Caco-2 (cell line): ENCODE results near the gene ANO6. TPM values are rescaled to one million over a fixed set of nuclear protein-coding genes. Genes with fewer than 3 reads are reported as not detected.

Experiments used
- BruUV-seq: library from RNA; stranded (reverse); fragments of 400-500 nt; replicated peaks from 2 replicates; lab custom pipeline; 2021; lab: Mats Ljungman, UMichigan
- CTCF ChIA-PET: fragments of 300-600 bp; sonication (Branson Sonifier 250); formaldehyde crosslinking; loops from one replicate; lab custom pipeline; 2022; ENCODE audit warnings: antibody characterized with exemption; lab: Charles Lee
- POLR2A ChIA-PET: fragments of 300-600 bp; sonication (Branson Sonifier 250); formaldehyde crosslinking; loops from one replicate; lab custom pipeline; 2022; ENCODE audit warnings: antibody characterized with exemption; lab: Charles Lee
- DNase-seq, 2 experiments: peaks; one replicate each; pipeline versions ENCODE4 v3.0.0 to v3.0.0-alpha.2; 2020 to 2022
- H3K27me3 ChIP-seq: replicated peaks from 2 replicates; pipeline ENCODE4 v1.6.0; 2011; ENCODE audit warnings: low read length; ENCODE audit not compliant: control insufficient read depth, insufficient read depth
- H3K36me3 ChIP-seq: 2 replicates; pipeline ENCODE4 v1.5.1; 2011; ENCODE audit warnings: low read length; ENCODE audit not compliant: control insufficient read depth, insufficient read depth
- H3K4me1 ChIP-seq: fragments of 250-450 bp; sonication (Bioruptor Pico); 2 replicates; pipeline ENCODE4 v1.5.1; 2020; ENCODE audit warnings: mild to moderate bottlenecking
- H3K4me3 ChIP-seq: 2 replicates; pipeline ENCODE4 v1.5.1; 2011; ENCODE audit warnings: low read depth, mild to moderate bottlenecking, control low read depth, low read length
- H3K9me3 ChIP-seq: fragments of 250-450 bp; sonication (Bioruptor Pico); 2 replicates; pipeline ENCODE4 v1.5.1; 2020; ENCODE audit warnings: mild to moderate bottlenecking, moderate library complexity
- H3K27ac Mint-ChIP-seq: one replicate; pipeline ENCODE4 v1.8.0; 2022; ENCODE audit warnings: mixed read lengths; ENCODE audit not compliant: unreplicated experiment
- H3K27me3 Mint-ChIP-seq: one replicate; pipeline ENCODE4 v1.8.0; 2022; ENCODE audit warnings: mixed read lengths; ENCODE audit not compliant: insufficient read depth, unreplicated experiment
- H3K36me3 Mint-ChIP-seq: one replicate; pipeline ENCODE4 v1.8.0; 2022; ENCODE audit warnings: mild to moderate bottlenecking, mixed read lengths; ENCODE audit not compliant: insufficient read depth, unreplicated experiment
- H3K4me1 Mint-ChIP-seq: one replicate; pipeline ENCODE4 v1.8.0; 2022; ENCODE audit warnings: low read depth, mixed read lengths; ENCODE audit not compliant: unreplicated experiment
- H3K4me3 Mint-ChIP-seq: one replicate; pipeline ENCODE4 v1.8.0; 2022; ENCODE audit warnings: mild to moderate bottlenecking, moderate library complexity, mixed read lengths; ENCODE audit not compliant: unreplicated experiment
- H3K9me3 Mint-ChIP-seq: one replicate; pipeline ENCODE4 v1.8.0; 2022; ENCODE audit warnings: mixed read lengths; ENCODE audit not compliant: unreplicated experiment
- intact Hi-C: fragments of 100-400 bp; cut with micrococcal nuclease; formaldehyde crosslinking; loops from one replicate; pipeline ENCODE4 v1.10.0; 2022; ENCODE audit not compliant: unreplicated experiment
- total RNA-seq: library from RNA; stranded (reverse); gene quantifications from 2 replicates; pipeline ENCODE4 v1.2.3, GENCODE V29; 2022
- TF ChIP-seq, protein P1 (sequence below), 2 experiments: fragments of 200-600 bp in 1 of 2; IDR thresholded peaks; 1 replicate in 1 of 2; 2 replicates in 1 of 2; pipeline versions ENCODE4 v1.5.1 to v1.8.0; 2011 to 2022; ENCODE audit warnings: antibody characterized with exemption in 1 of 2, control low read depth in 1 of 2, inconsistent platforms in 1 of 2, low read depth in 1 of 2, low read length in 1 of 2, mild to moderate bottlenecking in 1 of 2, moderate library complexity in 1 of 2; ENCODE audit not compliant: insufficient read depth in 1 of 2, severe bottlenecking in 1 of 2, unreplicated experiment in 1 of 2

The ANO6 gene
- total RNA-seq, 1 experiment from 2014 or later: 126 TPM

GRCh38 chr12:45223868-45224267 lies 8.0 kb downstream of the ANO6 start:
- ChIA-PET POLR2A (no interaction called here), CTCF (no interaction called here)
- H3K4me3 ChIP-seq: no peak overlapping the region
- no peak for DNase-seq
- H3K27me3 ChIP-seq: no peaks in the 10 kb centered on the region
- no TSS peak for BruUV-seq
- H3K27me3 Mint-ChIP-seq: no peaks in the 10 kb centered on the region
- peaks cover 65% of the 10 kb centered on the region for H3K36me3 Mint-ChIP-seq
- no peak overlapping the region for H3K4me3 Mint-ChIP-seq
- no peak overlapping the region for H3K27ac Mint-ChIP-seq
- TF ChIP-seq, protein P1, sequence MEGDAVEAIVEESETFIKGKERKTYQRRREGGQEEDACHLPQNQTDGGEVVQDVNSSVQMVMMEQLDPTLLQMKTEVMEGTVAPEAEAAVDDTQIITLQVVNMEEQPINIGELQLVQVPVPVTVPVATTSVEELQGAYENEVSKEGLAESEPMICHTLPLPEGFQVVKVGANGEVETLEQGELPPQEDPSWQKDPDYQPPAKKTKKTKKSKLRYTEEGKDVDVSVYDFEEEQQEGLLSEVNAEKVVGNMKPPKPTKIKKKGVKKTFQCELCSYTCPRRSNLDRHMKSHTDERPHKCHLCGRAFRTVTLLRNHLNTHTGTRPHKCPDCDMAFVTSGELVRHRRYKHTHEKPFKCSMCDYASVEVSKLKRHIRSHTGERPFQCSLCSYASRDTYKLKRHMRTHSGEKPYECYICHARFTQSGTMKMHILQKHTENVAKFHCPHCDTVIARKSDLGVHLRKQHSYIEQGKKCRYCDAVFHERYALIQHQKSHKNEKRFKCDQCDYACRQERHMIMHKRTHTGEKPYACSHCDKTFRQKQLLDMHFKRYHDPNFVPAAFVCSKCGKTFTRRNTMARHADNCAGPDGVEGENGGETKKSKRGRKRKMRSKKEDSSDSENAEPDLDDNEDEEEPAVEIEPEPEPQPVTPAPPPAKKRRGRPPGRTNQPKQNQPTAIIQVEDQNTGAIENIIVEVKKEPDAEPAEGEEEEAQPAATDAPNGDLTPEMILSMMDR (IDR thresholded peaks at IDR 0.05; ENCODE audit: insufficient read depth in 1 of 2, low read depth in 1 of 2, low read length in 1 of 2, severe bottlenecking in 1 of 2, unreplicated experiment in 1 of 2): no peak
- no peaks in the 10 kb centered on the region for H3K9me3 ChIP-seq
- H3K4me1 ChIP-seq: peaks cover 36% of the 10 kb centered on the region
- intact Hi-C loops: no loop called here
- H3K9me3 Mint-ChIP-seq: no peaks in the 10 kb centered on the region
- H3K36me3 ChIP-seq: no peaks in the 10 kb centered on the region; the same call in none of the 2 replicates
- peaks cover 51% of the 10 kb centered on the region for H3K4me1 Mint-ChIP-seq

DNA sequence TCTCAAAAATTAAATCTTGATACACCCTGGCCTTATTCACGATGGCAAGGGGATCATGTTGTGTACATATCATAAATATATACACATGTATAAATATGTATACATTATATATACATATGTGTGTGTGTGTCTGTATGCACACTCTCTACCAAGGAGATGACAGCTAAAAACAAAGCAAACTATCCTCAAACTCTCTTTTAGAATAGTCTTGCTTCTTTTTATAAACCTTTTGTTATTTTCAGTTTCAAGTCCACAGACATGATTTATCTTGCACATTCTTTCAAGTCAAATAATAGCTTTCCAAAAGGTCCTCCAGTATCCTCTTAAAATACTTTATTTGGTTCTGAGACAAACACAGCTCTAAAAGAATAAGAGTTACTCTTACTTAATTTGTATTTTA lies 8.4 kb downstream of the ANO6 start:
- Histone ChIP-seq H3K9me3 (no peaks in the 10 kb centered on the region), H3K36me3 (no peaks in the 10 kb centered on the region; the same call in none of the 2 replicates), H3K4me3 (no peak overlapping the region), H3K27me3 (no peaks in the 10 kb centered on the region), H3K4me1 (peaks cover 31% of the 10 kb centered on the region)
- Mint-ChIP-seq H3K27ac (no peak overlapping the region), H3K36me3 (peaks cover 65% of the 10 kb centered on the region), H3K27me3 (no peaks in the 10 kb centered on the region), H3K9me3 (no peaks in the 10 kb centered on the region), H3K4me3 (no peak overlapping the region), H3K4me1 (peaks cover 51% of the 10 kb centered on the region)
- POLR2A ChIA-PET: no interaction called here
- intact Hi-C loops: no loop called here
- DNase-seq: no peak
- CTCF ChIA-PET: no interaction called here
- TF ChIP-seq, protein P1 (IDR thresholded peaks at IDR 0.05; ENCODE audit: insufficient read depth in 1 of 2, low read depth in 1 of 2, low read length in 1 of 2, severe bottlenecking in 1 of 2, unreplicated experiment in 1 of 2): no peak
- no TSS peak for BruUV-seq

DNA sequence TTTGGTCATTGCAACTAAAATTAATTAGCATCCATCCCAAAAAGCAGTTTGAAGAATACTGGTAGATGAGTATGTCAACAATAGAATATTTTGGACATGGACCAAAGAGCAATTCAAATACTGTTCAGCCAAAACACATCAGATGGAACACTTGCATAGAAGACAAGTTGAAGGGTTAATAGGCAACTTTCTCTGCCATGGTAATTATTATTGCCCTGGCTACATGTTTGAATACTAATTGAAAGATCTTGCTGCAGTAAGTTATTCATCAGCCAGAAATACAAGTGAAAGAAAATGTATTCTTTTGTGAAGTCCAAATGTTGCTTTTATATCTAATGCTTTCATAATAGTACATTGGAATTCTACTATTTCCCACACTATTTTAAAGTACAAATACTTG lies 10.1 kb downstream of the ANO6 start:
- Mint-ChIP-seq H3K4me3 (no peak overlapping the region), H3K27ac (no peak overlapping the region), H3K4me1 (peaks cover 42% of the 10 kb centered on the region), H3K9me3 (no peaks in the 10 kb centered on the region), H3K27me3 (no peaks in the 10 kb centered on the region), H3K36me3 (peaks cover 67% of the 10 kb centered on the region)
- BruUV-seq: no TSS peak
- Histone ChIP-seq H3K4me3 (no peak overlapping the region), H3K27me3 (no peaks in the 10 kb centered on the region), H3K4me1 (peaks cover 20% of the 10 kb centered on the region), H3K9me3 (no peaks in the 10 kb centered on the region), H3K36me3 (no peaks in the 10 kb centered on the region; the same call in none of the 2 replicates)
- TF ChIP-seq, protein P1 (IDR thresholded peaks at IDR 0.05; ENCODE audit: insufficient read depth in 1 of 2, low read depth in 1 of 2, low read length in 1 of 2, severe bottlenecking in 1 of 2, unreplicated experiment in 1 of 2): no peak
- intact Hi-C loops: no loop called here
- POLR2A ChIA-PET: no interaction called here
- DNase-seq: no peak
- CTCF ChIA-PET: no interaction called here
